ENCODE data around the gene PAQR5. TPM values are rescaled to one million over a fixed set of nuclear protein-coding genes. Genes with fewer than 3 reads are reported as not detected.

The PAQR5 gene
- polyA plus RNA-seq, 5 donors = 4.9 to 7.5 (median 6.0) TPM

Other genes starting within 250 kb of the PAQR5 start
- gene GLCE, start 138.3 kb upstream of the PAQR5 start, polyA plus RNA-seq (ENCODE audit: insufficient read depth in 1 of 5, insufficient read length in 5 of 5, low replicate concordance in 1 of 5) = 10 to 100 TPM; 50.9 to 66.1 (median 62.0) TPM
- 10 to 100 TPM; 20.6 to 70.2 (median 43.0) TPM for gene KIF23, start 115.4 kb downstream of the PAQR5 start, polyA plus RNA-seq (ENCODE audit: insufficient read depth in 1 of 5, insufficient read length in 5 of 5, low replicate concordance in 1 of 5)
- 1,000 to 10,000 TPM; 1,529 to 2,467 (median 1,660) TPM for gene RPLP1, start 153.9 kb downstream of the PAQR5 start, polyA plus RNA-seq (ENCODE audit: insufficient read depth in 1 of 5, insufficient read length in 5 of 5, low replicate concordance in 1 of 5)